DOHH2 (cell line): ENCODE results near the gene RNLS.

Experiments used
- H3F3A ChIP-seq: fragments of 200-600 bp; sonication (generic), shearing (Covaris generic); 2 replicates; pipeline ENCODE4 v1.6.0; 2016; ENCODE audit warnings: antibody characterized with exemption, mild to moderate bottlenecking; ENCODE audit not compliant: control insufficient read depth, insufficient read depth
- H3K27ac ChIP-seq: fragments of 200-600 bp; sonication (generic); 2 replicates; pipeline ENCODE4 v1.5.1; 2014; ENCODE audit warnings: low read depth, mild to moderate bottlenecking, low read length, moderate library complexity
- H3K27me3 ChIP-seq: fragments of 200-600 bp; sonication (generic); 2 replicates; pipeline ENCODE4 v1.6.1; 2014; ENCODE audit warnings: mild to moderate bottlenecking, low read length, mixed read lengths; ENCODE audit not compliant: control insufficient read depth
- H3K36me3 ChIP-seq: fragments of 200-600 bp; sonication (generic); 2 replicates; pipeline ENCODE4 v1.6.1; 2014; ENCODE audit warnings: mild to moderate bottlenecking, low read length, moderate library complexity, mixed read lengths; ENCODE audit not compliant: control insufficient read depth
- H3K4me1 ChIP-seq: fragments of 200-600 bp; sonication (generic); 2 replicates; pipeline ENCODE4 v1.6.1; 2014; ENCODE audit warnings: mild to moderate bottlenecking, low read length, mixed read lengths; ENCODE audit not compliant: control insufficient read depth
- H3K4me2 ChIP-seq: fragments of 200-600 bp; sonication (generic); 2 replicates; pipeline ENCODE4 v1.6.0; 2014; ENCODE audit warnings: mild to moderate bottlenecking, low read length, moderate library complexity
- H3K4me3 ChIP-seq: fragments of 200-600 bp; sonication (generic); 2 replicates; pipeline ENCODE4 v1.5.1; 2014; ENCODE audit warnings: mild to moderate bottlenecking, low read length, mixed read lengths
- H3K79me2 ChIP-seq: fragments of 200-600 bp; sonication (generic); 2 replicates; pipeline ENCODE4 v1.6.1; 2014; ENCODE audit warnings: mild to moderate bottlenecking, low read length, mixed read lengths; ENCODE audit not compliant: control insufficient read depth
- H3K9me2 ChIP-seq: fragments of 200-600 bp; sonication (generic); replicated peaks from 2 replicates; pipeline ENCODE4 v1.6.1; 2014; ENCODE audit warnings: mild to moderate bottlenecking, low read length, mixed read lengths; ENCODE audit not compliant: control insufficient read depth
- H3K9me3 ChIP-seq: fragments of 200-600 bp; sonication (generic); 2 replicates; pipeline ENCODE4 v1.6.1; 2014; ENCODE audit warnings: antibody characterized with exemption, low read length, mixed read lengths; ENCODE audit not compliant: control insufficient read depth, insufficient read depth
- H4K20me1 ChIP-seq: fragments of 200-600 bp; sonication (generic); 2 replicates; pipeline ENCODE4 v1.6.0; 2014; ENCODE audit warnings: low read depth, mild to moderate bottlenecking, antibody characterized with exemption, low read length, moderate library complexity; ENCODE audit not compliant: control insufficient read depth, insufficient read depth
- EZH2phosphoT487 ChIP-seq: fragments of 200-600 bp; sonication (generic); IDR thresholded peaks from 2 replicates; pipeline ENCODE4 v1.6.1; 2017; ENCODE audit warnings: borderline replicate concordance, mild to moderate bottlenecking, antibody characterized with exemption, low read length, moderate library complexity, mixed read lengths
- TF ChIP-seq, protein P1 (sequence below): fragments of 200-600 bp; sonication (generic); IDR thresholded peaks from one replicate; pipeline ENCODE4 v1.5.1; 2014; ENCODE audit warnings: antibody characterized with exemption, mild to moderate bottlenecking, low read depth, low read length; ENCODE audit not compliant: poor library complexity, severe bottlenecking

Gene RNLS

DNA sequence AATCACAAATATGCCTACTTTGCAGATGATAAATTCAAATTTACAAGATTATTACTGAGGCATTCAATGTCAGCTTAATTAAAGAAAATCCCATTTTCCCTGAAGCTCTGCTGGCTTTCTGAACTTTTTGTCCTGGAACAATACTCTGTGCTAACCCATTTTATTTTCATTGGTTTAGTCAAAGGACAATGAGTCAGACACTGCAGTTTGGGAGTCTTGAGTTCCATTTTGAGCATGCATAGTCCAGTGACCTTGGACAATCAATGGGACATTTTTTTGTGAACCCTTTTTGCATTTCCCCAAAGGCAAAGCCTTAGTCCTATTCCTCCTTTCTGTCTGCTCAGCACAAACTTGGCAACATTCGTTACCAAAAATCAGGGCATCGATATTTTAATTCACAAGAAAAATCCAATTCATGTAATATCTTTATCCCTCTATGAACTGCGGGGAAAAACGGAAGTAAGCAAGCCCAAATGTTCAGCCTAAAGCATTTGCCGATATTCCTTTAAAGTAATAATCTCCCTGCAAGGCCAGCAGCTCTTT lies 339.8 kb downstream of the RNLS start:
- H3K4me1 ChIP-seq, result no peaks in the 10 kb centered on the region
- no peak overlapping the region for H3K27ac ChIP-seq
- no peaks in the 10 kb centered on the region for H3K9me2 ChIP-seq
- H3K36me3 ChIP-seq, result no peaks in the 10 kb centered on the region
- no peak overlapping the region for H3K4me3 ChIP-seq
- no peaks in the 10 kb centered on the region for H3F3A ChIP-seq
- no peaks in the 10 kb centered on the region for H3K27me3 ChIP-seq
- H4K20me1 ChIP-seq, result no peaks in the 10 kb centered on the region
- no peaks in the 10 kb centered on the region for H3K9me3 ChIP-seq
- H3K4me2 ChIP-seq, result no peak overlapping the region
- H3K79me2 ChIP-seq, result no peaks in the 10 kb centered on the region
- TF ChIP-seq, protein P1, sequence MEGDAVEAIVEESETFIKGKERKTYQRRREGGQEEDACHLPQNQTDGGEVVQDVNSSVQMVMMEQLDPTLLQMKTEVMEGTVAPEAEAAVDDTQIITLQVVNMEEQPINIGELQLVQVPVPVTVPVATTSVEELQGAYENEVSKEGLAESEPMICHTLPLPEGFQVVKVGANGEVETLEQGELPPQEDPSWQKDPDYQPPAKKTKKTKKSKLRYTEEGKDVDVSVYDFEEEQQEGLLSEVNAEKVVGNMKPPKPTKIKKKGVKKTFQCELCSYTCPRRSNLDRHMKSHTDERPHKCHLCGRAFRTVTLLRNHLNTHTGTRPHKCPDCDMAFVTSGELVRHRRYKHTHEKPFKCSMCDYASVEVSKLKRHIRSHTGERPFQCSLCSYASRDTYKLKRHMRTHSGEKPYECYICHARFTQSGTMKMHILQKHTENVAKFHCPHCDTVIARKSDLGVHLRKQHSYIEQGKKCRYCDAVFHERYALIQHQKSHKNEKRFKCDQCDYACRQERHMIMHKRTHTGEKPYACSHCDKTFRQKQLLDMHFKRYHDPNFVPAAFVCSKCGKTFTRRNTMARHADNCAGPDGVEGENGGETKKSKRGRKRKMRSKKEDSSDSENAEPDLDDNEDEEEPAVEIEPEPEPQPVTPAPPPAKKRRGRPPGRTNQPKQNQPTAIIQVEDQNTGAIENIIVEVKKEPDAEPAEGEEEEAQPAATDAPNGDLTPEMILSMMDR, result no peak
- no peak for TF ChIP-seq EZH2phosphoT487

DNA sequence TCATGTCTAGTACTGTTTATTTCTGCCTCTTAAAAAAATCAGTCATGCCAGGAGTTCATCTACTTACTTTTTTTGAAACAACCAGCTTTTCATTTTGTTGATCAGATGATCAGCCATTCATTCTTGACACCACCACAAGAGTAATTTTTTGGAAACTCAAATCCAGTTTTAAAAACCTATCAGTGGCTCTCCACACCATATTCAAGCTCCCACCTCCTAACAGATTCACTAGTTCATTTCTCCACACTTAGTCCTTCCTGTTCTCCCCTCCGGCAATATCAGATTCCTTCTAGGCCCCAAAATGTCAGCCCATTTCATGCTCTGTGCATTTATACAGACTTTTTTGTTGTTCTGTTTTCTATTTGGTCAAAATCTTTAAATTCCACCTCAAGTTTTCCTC lies 341.6 kb downstream of the RNLS start:
- Histone ChIP-seq H3K36me3 (no peaks in the 10 kb centered on the region), H4K20me1 (no peaks in the 10 kb centered on the region), H3K4me2 (no peak overlapping the region), H3F3A (no peaks in the 10 kb centered on the region), H3K79me2 (no peaks in the 10 kb centered on the region), H3K4me3 (no peak overlapping the region), H3K4me1 (no peaks in the 10 kb centered on the region), H3K27ac (no peak overlapping the region), H3K27me3 (no peaks in the 10 kb centered on the region), H3K9me2 (no peaks in the 10 kb centered on the region), H3K9me3 (no peaks in the 10 kb centered on the region)
- TF ChIP-seq, protein P1, result no peak
- no peak for TF ChIP-seq EZH2phosphoT487

DNA sequence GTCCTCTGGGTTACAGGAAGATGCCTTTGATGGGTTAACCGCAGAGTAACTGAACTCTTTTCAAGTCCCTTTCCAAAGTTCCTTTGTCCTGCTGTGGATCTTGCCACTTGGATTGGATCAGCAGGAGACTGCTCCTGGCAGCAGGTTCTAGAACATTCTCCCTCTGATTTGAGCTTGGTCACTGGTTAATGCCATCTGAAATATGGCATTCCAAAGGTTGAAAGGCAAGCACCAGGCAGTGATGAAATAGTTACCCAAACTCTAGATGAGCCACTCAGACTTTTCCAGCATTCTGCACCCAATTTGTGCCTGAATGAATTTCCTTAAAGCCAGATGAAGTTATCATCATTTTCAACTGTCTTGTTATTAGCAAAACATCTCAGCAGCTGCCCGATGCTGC lies 343.9 kb downstream of the RNLS start:
- Histone ChIP-seq H3K4me1 (no peaks in the 10 kb centered on the region), H3K9me3 (no peaks in the 10 kb centered on the region), H4K20me1 (no peaks in the 10 kb centered on the region), H3K9me2 (no peaks in the 10 kb centered on the region), H3K4me3 (no peak overlapping the region), H3K27me3 (no peaks in the 10 kb centered on the region), H3K36me3 (no peaks in the 10 kb centered on the region), H3K27ac (no peak overlapping the region), H3F3A (no peaks in the 10 kb centered on the region), H3K4me2 (no peak overlapping the region), H3K79me2 (no peaks in the 10 kb centered on the region)
- no peak for TF ChIP-seq EZH2phosphoT487
- TF ChIP-seq, protein P1, result no peak

DNA sequence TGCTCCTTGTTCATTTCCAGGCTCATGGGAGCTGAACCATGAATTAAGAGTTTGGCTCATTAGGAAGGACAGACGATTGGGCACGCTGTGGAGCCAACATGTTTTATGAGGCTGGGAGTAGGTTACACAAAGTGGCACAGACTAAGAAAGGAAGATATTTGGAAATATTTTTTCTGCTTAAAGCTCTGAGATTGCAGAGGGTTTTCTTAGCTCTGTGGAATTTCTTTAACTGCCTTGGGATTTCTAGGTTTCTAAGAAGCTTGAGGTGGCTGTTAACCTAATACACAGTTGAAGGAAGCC lies 344.6 kb downstream of the RNLS start:
- no peaks in the 10 kb centered on the region for H3K36me3 ChIP-seq
- H3K4me1 ChIP-seq, result no peaks in the 10 kb centered on the region
- no peaks in the 10 kb centered on the region for H3K27me3 ChIP-seq
- H3F3A ChIP-seq, result no peaks in the 10 kb centered on the region
- H4K20me1 ChIP-seq, result no peaks in the 10 kb centered on the region
- TF ChIP-seq, protein P1, result no peak
- no peak for TF ChIP-seq EZH2phosphoT487
- no peak overlapping the region for H3K27ac ChIP-seq
- H3K9me3 ChIP-seq, result no peaks in the 10 kb centered on the region
- H3K9me2 ChIP-seq, result no peaks in the 10 kb centered on the region
- no peaks in the 10 kb centered on the region for H3K79me2 ChIP-seq
- no peak overlapping the region for H3K4me3 ChIP-seq
- H3K4me2 ChIP-seq, result no peak overlapping the region
